HG03045 (cell line): Measurements from ENCODE around the gene YPEL4.

Experiments
- ATAC-seq: cut with Tn5 transposase; IDR thresholded peaks from one replicate; pipeline ENCODE4 v1.9.1; 2021; ENCODE audit warnings: mild to moderate bottlenecking, moderate library complexity; ENCODE audit not compliant: unreplicated experiment

YPEL4 gene

DNA sequence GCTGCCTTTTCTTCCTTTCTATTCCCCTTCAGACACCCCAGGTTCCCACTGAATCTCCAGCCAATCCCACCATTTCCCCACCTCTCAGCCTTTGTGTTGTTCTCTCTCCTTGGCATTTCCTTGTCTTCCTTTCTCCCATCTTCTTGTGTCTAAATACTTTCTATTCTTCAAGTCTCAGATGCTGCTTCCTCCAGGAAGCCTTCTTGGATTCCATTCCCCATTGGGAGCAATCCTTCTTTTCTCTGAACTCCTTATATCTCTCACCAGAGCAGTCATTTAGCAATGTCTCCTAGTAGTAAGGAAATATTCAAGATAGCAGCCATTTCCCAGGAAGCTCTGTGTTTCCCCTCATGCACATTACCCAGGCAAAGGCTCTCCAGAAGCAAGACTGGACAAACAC lies 15.4 kb downstream of the YPEL4 start:
- no peak for ATAC-seq

DNA sequence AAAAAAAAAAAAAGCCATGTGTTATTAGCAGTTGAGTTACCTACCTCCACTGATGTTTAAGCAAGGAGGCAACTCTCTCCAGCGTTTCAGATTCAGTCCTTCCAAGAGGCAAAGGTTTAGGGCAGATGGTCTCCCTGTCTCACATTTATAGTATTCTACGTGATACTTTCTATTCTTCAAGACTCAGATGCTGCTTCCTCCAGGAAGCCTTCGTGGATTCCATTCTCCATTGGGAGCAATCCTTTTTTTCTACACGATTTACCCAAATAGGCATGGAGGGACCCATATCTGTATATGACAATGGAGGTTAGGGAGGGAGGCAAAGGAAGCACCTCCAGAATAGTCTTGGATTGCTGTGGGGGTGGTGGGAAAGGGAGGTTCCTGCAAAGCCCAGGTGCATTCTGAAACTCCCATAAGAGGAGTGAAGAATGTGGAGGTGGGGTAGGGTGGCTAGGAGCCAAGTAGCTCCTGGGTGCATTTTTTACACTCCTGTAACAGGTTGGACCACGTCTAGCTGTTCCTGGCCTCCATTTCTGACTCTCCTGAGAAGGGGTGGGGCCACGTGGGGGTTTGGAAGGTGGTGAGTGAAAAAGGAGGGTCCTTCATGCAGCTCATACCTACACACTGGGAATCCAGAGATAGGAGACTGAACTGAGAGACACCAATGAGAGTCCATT lies 16.2 kb downstream of the YPEL4 start:
- no peak for ATAC-seq

- ATAC-seq: no peak
Measured at GRCh38 chr11:57632116-57632515, 17.6 kb downstream of the YPEL4 start.

DNA sequence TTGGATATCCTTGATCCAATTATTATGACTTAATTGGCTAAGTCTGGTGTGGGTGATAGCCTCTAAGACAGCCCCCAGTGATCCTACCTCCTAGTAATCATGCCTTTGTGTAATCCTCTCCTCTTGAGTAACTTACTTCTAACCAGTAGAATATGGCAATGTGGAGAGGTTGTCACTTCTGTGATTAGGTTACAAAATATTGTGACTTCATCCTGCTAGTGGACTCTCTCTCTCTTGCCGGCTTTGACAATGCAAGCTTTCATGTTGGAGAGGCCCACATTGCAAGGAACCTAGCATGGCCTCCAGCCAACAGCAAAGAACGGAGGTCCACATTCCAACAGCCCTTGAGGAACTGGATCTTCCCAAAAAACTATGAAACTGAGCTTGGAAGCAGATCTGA lies 19.5 kb downstream of the YPEL4 start:
- ATAC-seq: no peak

DNA sequence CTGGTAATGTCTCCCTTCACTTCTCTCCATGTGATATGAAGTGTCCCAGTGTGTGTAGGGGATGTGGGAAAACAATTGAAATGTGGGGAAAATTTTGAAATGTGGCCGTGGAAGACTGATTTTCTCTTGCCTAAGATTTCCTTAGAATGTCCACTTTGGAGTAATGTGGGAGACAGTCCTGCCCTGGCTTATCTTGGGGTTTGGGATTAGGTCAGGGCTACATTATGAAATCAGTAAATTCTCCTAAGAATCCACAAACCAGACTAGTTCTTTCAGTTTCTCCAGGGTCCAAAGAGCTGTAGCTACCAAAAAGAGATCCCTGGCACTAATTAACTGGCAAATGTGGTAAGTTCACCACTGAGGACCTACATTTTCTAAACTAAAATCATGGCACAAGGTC lies 22.8 kb downstream of the YPEL4 start:
- no peak for ATAC-seq

DNA sequence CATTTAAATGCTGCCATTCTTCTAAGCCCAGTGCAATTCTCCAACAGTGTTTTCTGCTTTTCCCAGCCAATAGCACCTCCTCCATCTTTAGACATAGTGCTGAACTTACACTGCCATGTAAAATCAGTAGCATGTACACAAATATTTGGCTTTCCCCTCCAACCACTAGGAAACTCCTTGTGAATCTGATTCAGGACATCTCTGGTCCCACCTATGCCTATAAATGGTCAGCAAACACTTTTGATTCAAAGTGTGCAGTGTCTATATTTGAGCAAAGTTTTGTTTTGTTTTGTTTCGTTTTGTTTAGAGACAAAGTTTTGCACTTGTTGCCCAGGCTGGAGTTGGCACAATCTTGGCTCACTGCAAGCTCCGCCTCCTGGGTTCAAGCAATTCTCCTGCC lies 24.8 kb downstream of the YPEL4 start:
- no peak for ATAC-seq

DNA sequence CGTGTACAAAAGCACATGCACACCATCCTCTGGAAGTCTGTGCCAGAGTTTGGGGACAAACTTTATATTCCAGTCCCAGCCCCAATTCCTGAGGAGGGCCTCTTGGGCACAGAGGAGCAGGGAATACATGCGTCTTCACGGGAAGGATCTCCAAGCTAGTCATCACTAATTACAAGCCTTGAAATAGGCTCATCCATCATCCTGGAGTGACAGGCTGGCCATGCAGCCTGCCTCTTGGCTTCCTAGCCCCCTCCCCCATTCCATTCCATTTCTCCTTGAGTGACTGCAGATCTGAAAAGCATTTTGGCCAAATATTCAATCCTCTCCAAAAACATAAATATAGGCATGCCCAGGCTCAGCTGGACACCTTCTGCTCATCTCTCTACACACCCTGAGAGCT lies 27.4 kb downstream of the YPEL4 start:
- no peak for ATAC-seq

- ATAC-seq: no peak
Measured at GRCh38 chr11:57620467-57620866, 29.2 kb downstream of the YPEL4 start.

DNA sequence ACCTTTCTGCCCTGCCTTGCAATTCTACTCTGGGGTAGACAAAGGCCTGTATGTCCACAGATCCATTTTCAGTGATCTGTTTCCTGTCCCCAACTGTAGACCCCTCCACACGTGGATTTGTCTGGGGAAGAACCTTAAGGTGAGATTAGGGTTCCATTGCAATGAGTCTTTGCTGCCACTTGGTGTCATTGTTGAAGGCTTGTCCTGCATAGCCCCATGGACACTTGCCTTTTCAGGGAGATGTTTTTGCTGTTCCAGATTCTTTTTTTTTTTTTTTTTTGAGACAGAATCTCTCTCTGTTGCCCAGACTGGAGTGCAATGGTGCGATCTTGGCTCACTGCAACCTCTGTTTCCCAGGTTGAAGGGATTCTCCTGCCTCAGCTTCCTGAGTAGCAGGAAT lies 30.4 kb downstream of the YPEL4 start:
- ATAC-seq: no peak

DNA sequence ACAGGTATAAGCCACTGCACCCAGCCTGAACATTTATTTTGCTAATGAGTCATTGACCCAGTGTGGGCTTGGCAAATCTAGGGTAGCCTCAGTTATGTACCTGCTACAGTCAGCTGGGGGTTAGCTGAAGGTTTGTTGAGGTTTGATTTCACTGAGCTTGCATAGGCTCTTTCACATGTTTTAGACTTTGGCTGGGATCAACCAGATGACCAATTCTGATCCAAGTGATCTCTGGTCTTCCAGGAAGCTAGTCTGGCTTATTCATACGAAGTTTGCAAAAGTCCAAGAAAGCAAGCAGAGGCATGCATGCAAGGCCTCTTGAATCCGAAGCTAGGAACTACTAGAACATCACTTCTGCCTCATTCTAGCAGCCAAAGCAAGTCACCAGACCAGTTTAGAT lies 31.3 kb downstream of the YPEL4 start:
- ATAC-seq: no peak

- ATAC-seq: no peak
Measured at GRCh38 chr11:57616595-57616994, 33.1 kb downstream of the YPEL4 start.

DNA sequence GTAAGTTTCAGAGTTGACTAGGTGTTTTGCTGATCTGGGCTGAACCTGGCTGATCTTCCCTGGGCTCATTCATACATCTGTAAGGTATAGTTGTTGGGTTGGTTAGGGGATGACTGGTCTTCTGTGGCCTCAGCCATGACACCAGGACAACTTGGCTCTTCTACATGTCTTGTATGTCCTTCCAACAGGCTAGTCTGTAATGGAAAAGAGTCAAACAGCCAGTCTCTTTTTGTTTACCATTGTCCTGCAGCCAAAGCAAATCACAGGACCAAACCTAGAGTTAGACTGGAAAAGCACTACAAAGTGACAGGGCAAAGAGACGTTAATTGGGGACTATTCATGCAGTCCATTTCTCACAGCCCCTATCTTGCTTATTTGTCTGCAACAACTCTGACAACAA lies 34.4 kb downstream of the YPEL4 start:
- no peak for ATAC-seq

DNA sequence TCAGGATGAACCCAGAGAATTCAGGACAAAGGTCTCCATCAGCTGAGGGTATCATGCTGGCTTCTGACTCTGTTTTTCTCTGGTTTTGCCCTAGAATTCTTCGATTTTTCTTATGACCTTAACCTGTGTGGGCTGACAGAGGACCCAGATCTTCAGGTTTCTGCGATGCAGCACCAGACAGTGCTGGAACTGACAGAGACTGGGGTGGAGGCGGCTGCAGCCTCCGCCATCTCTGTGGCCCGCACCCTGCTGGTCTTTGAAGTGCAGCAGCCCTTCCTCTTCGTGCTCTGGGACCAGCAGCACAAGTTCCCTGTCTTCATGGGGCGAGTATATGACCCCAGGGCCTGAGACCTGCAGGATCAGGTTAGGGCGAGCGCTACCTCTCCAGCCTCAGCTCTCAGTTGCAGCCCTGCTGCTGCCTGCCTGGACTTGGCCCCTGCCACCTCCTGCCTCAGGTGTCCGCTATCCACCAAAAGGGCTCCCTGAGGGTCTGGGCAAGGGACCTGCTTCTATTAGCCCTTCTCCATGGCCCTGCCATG lies 35.4 kb downstream of the YPEL4 start:
- ATAC-seq: no peak

GRCh38 chr11:57610170-57610569 lies 39.5 kb downstream of the YPEL4 start:
- no peak for ATAC-seq

DNA sequence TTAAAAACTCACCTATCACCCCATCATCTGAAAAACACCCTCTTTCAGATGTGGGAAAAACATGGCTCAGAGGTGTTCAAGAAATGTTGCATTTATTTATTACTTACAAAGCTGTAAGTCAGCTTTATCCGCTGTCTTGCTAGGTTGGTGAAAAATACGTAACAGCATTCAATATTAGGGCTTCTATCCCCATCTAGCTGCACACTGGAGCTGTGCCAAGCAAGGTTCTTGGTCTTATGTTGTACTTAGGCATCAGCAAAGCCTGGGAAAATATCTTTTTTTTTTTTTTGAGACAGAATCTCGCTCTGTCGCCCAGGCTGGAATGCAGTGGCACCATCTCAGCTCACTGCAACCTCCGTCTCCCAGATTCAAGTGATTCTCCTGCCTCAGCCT lies 44.7 kb downstream of the YPEL4 start:
- ATAC-seq: no peak

GRCh38 chr11:57604296-57605027 lies 45.2 kb downstream of the YPEL4 start:
- no peak for ATAC-seq

- ATAC-seq: no peak
Measured at GRCh38 chr11:57601297-57601696, 48.4 kb downstream of the YPEL4 start.

GRCh38 chr11:57599381-57599780 lies 50.3 kb downstream of the YPEL4 start:
- ATAC-seq: no peak

- ATAC-seq: no peak
Measured at GRCh38 chr11:57598831-57599155, 50.9 kb downstream of the YPEL4 start.

DNA sequence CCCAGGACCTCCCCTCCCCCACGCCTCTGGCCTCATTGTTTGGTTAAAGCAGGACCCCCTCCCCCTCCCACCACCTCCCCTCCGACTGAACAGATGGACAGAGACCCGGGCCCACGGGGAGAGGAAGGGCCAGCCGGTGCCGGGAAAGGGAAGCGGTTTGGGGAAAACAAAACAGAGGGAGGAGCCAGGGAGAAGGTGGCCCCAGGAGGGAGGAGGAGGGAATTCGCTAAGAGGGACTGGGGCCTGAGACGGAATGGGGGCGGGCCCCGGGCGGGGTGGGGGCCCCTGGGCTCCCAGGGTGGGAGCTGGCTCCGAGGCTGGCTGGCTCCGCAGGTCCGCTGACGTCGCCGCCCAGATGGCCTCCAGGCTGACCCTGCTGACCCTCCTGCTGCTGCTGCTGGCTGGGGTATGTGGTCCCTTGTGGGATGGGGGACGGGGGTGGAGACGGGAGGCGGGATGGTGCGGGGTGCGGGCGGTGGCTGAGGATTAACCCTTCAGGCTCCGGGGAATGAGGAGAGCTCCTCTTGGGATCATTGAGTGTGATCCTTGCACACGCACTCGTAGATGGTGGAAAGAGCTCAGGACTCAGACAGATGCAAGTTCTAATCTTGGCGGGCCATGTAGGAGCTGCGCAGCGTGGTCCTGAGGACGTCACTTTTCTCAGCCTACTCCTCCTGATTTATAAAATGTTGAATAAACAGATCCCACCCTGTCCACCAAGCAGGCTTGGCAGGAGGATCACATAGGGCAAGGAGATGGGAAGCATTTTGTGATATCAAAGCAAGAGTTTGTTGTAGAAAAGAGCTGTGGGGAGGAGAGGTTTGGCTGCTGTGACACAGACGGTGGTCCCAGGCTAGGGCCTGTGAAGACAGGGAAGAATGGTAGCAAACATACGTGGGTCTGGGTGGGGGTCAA lies 51.5 kb downstream of the YPEL4 start:
- ATAC-seq: no peak

DNA sequence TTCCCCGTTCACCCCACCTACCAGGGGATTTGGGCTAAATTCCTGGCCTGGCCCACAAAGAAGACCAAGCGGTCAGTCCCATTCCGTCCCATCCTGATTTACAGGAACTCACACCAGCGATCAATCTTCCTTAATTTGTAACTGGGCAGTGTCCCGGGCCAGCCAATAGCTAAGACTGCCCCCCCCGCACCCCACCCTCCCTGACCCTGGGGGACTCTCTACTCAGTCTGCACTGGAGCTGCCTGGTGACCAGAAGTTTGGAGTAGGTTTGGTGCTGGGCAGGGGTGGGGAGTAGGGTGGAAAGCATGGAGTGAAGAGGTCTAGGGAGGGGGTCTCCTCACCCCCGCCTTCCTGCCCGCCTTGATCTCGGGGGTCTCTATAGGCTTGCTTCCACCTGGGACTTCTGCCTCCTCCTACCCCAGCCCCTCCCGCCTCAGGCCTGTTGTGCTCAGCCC lies 52.2 kb downstream of the YPEL4 start, which contains the start of gene SERPING1:
TSS of gene SERPING1 (plus strand) at position 225 of the 455 bp plus-strand sequence. CDS start 586 bp downstream, outside the sequence.
- ATAC-seq: no peak
